RPMI7951 (cell line): ENCODE measurements around the gene ATP5F1D. TPM values are rescaled to one million over a fixed set of nuclear protein-coding genes. Genes with fewer than 3 reads are reported as not detected.
"Not testable (repeated sequence)": the region's sequence is repeated elsewhere in the genome, so short reads cannot be mapped to it uniquely, and the experiment has no call there.

Experiments used
- DNase-seq: peaks from one replicate; pipeline ENCODE4 v3.0.0-alpha.2; 2012; ENCODE audit warnings: low read depth
- total RNA-seq: library from RNA; depleted of rRNA; stranded (reverse); fragments of >200 nt; shearing (Covaris generic); gene quantifications from 2 replicates; pipeline ENCODE4 v1.2.3, GENCODE V29; 2014; rRNA removed

ATP5F1D gene
- total RNA-seq: 41.8 and 78.0 TPM in 2 replicates

GRCh38 chr19:1241417-1242095 is at the start of gene ATP5F1D:
Gene ATP5F1D, plus strand, starts transcription at chr19:1241751. Its CDS starts 100 bp downstream, at chr19:1241851.
- DNase-seq: peak; percentile 95

- DNase-seq: no peak
Measured at GRCh38 chr19:1199531-1199930, 42.0 kb upstream of the ATP5F1D start.

GRCh38 chr19:1200614-1201013 is 40.9 kb upstream of the ATP5F1D start:
- not testable (repeated sequence) for DNase-seq

- peak; percentile 97 for DNase-seq
Measured at GRCh38 chr19:1205114-1206099, 36.1 kb upstream of the ATP5F1D start, which contains the start of gene STK11. Gene STK11, plus strand, starts transcription at chr19:1205778. Its CDS starts 1,136 bp downstream, at chr19:1206914.

GRCh38 chr19:1206150-1206863 is 35.2 kb upstream of the ATP5F1D start:
- no peak for DNase-seq

GRCh38 chr19:1206864-1207450 is 34.6 kb upstream of the ATP5F1D start:
- DNase-seq: no peak

- not testable (repeated sequence) for DNase-seq
Measured at GRCh38 chr19:1208830-1209229, 32.7 kb upstream of the ATP5F1D start.

- no peak for DNase-seq
Measured at GRCh38 chr19:1210227-1210538, 31.4 kb upstream of the ATP5F1D start.

- DNase-seq: no peak
Measured at GRCh38 chr19:1211494-1212234, 29.9 kb upstream of the ATP5F1D start.

- peak; percentile 45 for DNase-seq
Measured at GRCh38 chr19:1213391-1214286, 27.9 kb upstream of the ATP5F1D start.

GRCh38 chr19:1214299-1214861 is 27.2 kb upstream of the ATP5F1D start:
- DNase-seq: no peak

GRCh38 chr19:1214862-1215731 is 26.5 kb upstream of the ATP5F1D start:
- DNase-seq: peak; percentile 95

GRCh38 chr19:1216756-1217155 is 24.8 kb upstream of the ATP5F1D start:
- DNase-seq: no peak

GRCh38 chr19:1217366-1217765 is 24.2 kb upstream of the ATP5F1D start:
- no peak for DNase-seq

GRCh38 chr19:1218751-1219567 is 22.6 kb upstream of the ATP5F1D start:
- no peak for DNase-seq

- DNase-seq: no peak
Measured at GRCh38 chr19:1219786-1220476, 21.6 kb upstream of the ATP5F1D start.

- no peak for DNase-seq
Measured at GRCh38 chr19:1220477-1220930, 21.0 kb upstream of the ATP5F1D start.
